Activated CD4-positive, alpha-beta T cell treated with anti-CD3 and anti-CD28 coated beads for 36 hours (primary cell): Measurements from ENCODE around the gene IRF5. TPM values are rescaled to one million over a fixed set of nuclear protein-coding genes. Genes with fewer than 3 reads are reported as not detected.

ENCODE experiments used
- ATAC-seq: fragments of 200-7000 bp; cut with Tn5 transposase; one replicate; pipeline ENCODE4 v1.10.0; 2021; ENCODE audit warnings: mild to moderate bottlenecking, moderate library complexity
- CTCF ChIA-PET: fragments of 350-600 bp; sonication (Branson Sonifier 250); formaldehyde crosslinking; loops from one replicate; lab custom pipeline; 2021; ENCODE audit warnings: antibody characterized with exemption; lab: Charles Lee
- POLR2A ChIA-PET: fragments of 350-600 bp; sonication (Branson Sonifier 250); formaldehyde crosslinking; loops from one replicate; lab custom pipeline; 2021; ENCODE audit warnings: antibody characterized with exemption, inconsistent platforms; lab: Charles Lee
- DNase-seq: peaks from one replicate; pipeline ENCODE4 v3.0.0-alpha.2; 2020
- H3K27ac Mint-ChIP-seq: one replicate; pipeline ENCODE4 v1.8.0; 2021; ENCODE audit warnings: mixed read lengths
- H3K27me3 Mint-ChIP-seq: one replicate; pipeline ENCODE4 v1.8.0; 2021; ENCODE audit warnings: mixed read lengths
- H3K36me3 Mint-ChIP-seq: one replicate; pipeline ENCODE4 v1.8.0; 2021; ENCODE audit warnings: low read depth, mixed read lengths
- H3K4me1 Mint-ChIP-seq: one replicate; pipeline ENCODE4 v1.8.0; 2021; ENCODE audit warnings: mixed read lengths
- H3K4me3 Mint-ChIP-seq: one replicate; pipeline ENCODE4 v1.8.0; 2021; ENCODE audit warnings: mild to moderate bottlenecking, moderate library complexity, mixed read lengths
- H3K9me3 Mint-ChIP-seq: one replicate; pipeline ENCODE4 v1.8.0; 2021; ENCODE audit warnings: low read depth, mixed read lengths
- intact Hi-C, 2 experiments: fragments of 100-400 bp; cut with DNase I in 1 of 2; cut with micrococcal nuclease in 1 of 2; formaldehyde crosslinking; loops; one replicate each; pipeline versions ENCODE4 v1.14.2 to v1.15.1; 2022 to 2024; cut with DNase I, micrococcal nuclease
- total RNA-seq, 2 experiments: library from RNA; stranded (reverse); gene quantifications; one replicate each; pipeline ENCODE4 v1.2.3, GENCODE V29; 2021

The IRF5 gene
- total RNA-seq, 2 experiments from 2014 or later: 7.2 to 8.5 TPM

- Mint-ChIP-seq H3K36me3 (peaks cover 61% of the 10 kb centered on the region), H3K4me1 (peaks cover 43% of the 10 kb centered on the region), H3K9me3 (no peaks in the 10 kb centered on the region), H3K27me3 (no peaks in the 10 kb centered on the region), H3K4me3 (no peak overlapping the region), H3K27ac (peak overlapping the region; percentile 2)
- POLR2A ChIA-PET: interaction anchor here (0.7 kb wide), 1 partner anchor 11 kb away, joined by 3 read pairs; no protein-coding TSS in a partner anchor
- CTCF ChIA-PET: interaction anchor here (0.7 to 1.4 kb wide), 4 partner anchors 12 to 204 kb away, joined by 3 to 4 read pairs (median 4); partner anchors contain the start of gene TNPO3
- intact Hi-C loops: no loop called here
- DNase-seq (peak; percentile 53), ATAC-seq (peak; percentile 31)
Observed at GRCh38 chr7:128959296-128959695, 21.6 kb downstream of the IRF5 start.

GRCh38 chr7:128961030-128961659 is 23.4 kb downstream of the IRF5 start:
- H3K27ac Mint-ChIP-seq: peak overlapping the region; percentile 79
- peaks cover 56% of the 10 kb centered on the region for H3K36me3 Mint-ChIP-seq
- peaks cover 35% of the 10 kb centered on the region for H3K4me1 Mint-ChIP-seq

GRCh38 chr7:128962899-128963298 is 25.2 kb downstream of the IRF5 start:
- peak overlapping the region; percentile 93 for H3K27ac Mint-ChIP-seq
- peaks cover 55% of the 10 kb centered on the region for H3K36me3 Mint-ChIP-seq
- peak; percentile 17 for DNase-seq
- peak; percentile 3 for ATAC-seq
- no peaks in the 10 kb centered on the region for H3K9me3 Mint-ChIP-seq
- H3K27me3 Mint-ChIP-seq: no peaks in the 10 kb centered on the region
- ChIA-PET POLR2A (interaction anchor here (0.6 to 2.1 kb wide), 5 partner anchors 12 to 1401 kb away, joined by 3 to 8 read pairs (median 3); partner anchors contain the start of gene TNPO3), CTCF (interaction anchor here (0.6 to 2.3 kb wide), 5 partner anchors 9 to 129 kb away, joined by 3 to 7 read pairs (median 4); no protein-coding TSS in a partner anchor)
- intact Hi-C loops: loop anchor here (1.0 to 5.0 kb wide), 9 partner anchors 45 to 506 kb away; partner anchors contain the start of genes ATP6V1F (in 1 of the 2), HILPDA (in 1 of the 2) and TNPO3 (in 1 of the 2)
- peak overlapping the region; percentile 21 for H3K4me3 Mint-ChIP-seq
- peaks cover 35% of the 10 kb centered on the region for H3K4me1 Mint-ChIP-seq

More at GRCh38 chr7:128961030-128961659, 23.4 kb downstream of the IRF5 start:
- POLR2A ChIA-PET: interaction anchor here (0.6 kb wide), 1 partner anchor 325 kb away, joined by 4 read pairs; no protein-coding TSS in a partner anchor
- no peaks in the 10 kb centered on the region for H3K27me3 Mint-ChIP-seq
- H3K4me3 Mint-ChIP-seq: no peak overlapping the region
- CTCF ChIA-PET: interaction anchor here (1.5 kb wide), 1 partner anchor 130 kb away, joined by 3 read pairs; no protein-coding TSS in a partner anchor
- DNase-seq (no peak), ATAC-seq (no peak)
- no peaks in the 10 kb centered on the region for H3K9me3 Mint-ChIP-seq
- intact Hi-C loops: loop anchor here in 1 of 2 experiments (5.0 kb wide), 1 partner anchor 504 kb away; the partner anchor contains the start of gene HILPDA

GRCh38 chr7:128963327-128963757 is 25.6 kb downstream of the IRF5 start:
- H3K27ac Mint-ChIP-seq: peak overlapping the region; percentile 93

GRCh38 chr7:128968624-128969023 is 30.9 kb downstream of the IRF5 start:
- ChIA-PET CTCF (interaction anchor here (1.4 to 1.7 kb wide), 2 partner anchors 11 to 106 kb away, joined by 3 to 4 read pairs; partner anchors contain the start of gene ATP6V1F), POLR2A (no interaction called here)
- H3K27me3 Mint-ChIP-seq: no peaks in the 10 kb centered on the region
- DNase-seq (no peak), ATAC-seq (no peak)
- intact Hi-C loops: no loop called here
- no peak overlapping the region for H3K4me3 Mint-ChIP-seq
- no peak overlapping the region for H3K27ac Mint-ChIP-seq
- H3K36me3 Mint-ChIP-seq: peaks cover 45% of the 10 kb centered on the region
- H3K9me3 Mint-ChIP-seq: no peaks in the 10 kb centered on the region
- peaks cover 3% of the 10 kb centered on the region for H3K4me1 Mint-ChIP-seq

More at GRCh38 chr7:128963327-128963757, 25.6 kb downstream of the IRF5 start:
- ChIA-PET POLR2A (interaction anchor here (0.6 to 2.1 kb wide), 6 partner anchors 31 to 1595 kb away, joined by 3 to 7 read pairs (median 3); partner anchors contain the start of gene TNPO3), CTCF (interaction anchor here (0.6 to 2.3 kb wide), 7 partner anchors 10 to 128 kb away, joined by 3 to 7 read pairs (median 4); no protein-coding TSS in a partner anchor)
- H3K27me3 Mint-ChIP-seq: no peaks in the 10 kb centered on the region
- peak; percentile 70 for DNase-seq
- peaks cover 53% of the 10 kb centered on the region for H3K36me3 Mint-ChIP-seq
- intact Hi-C loops: loop anchor here (1.0 to 5.0 kb wide), 9 partner anchors 45 to 506 kb away; partner anchors contain the start of genes ATP6V1F (in 1 of the 2), HILPDA (in 1 of the 2) and TNPO3 (in 1 of the 2)
- peak overlapping the region; percentile 21 for H3K4me3 Mint-ChIP-seq
- peaks cover 35% of the 10 kb centered on the region for H3K4me1 Mint-ChIP-seq
- ATAC-seq: peak; percentile 85
- no peaks in the 10 kb centered on the region for H3K9me3 Mint-ChIP-seq

GRCh38 chr7:128974241-128974934 is 36.7 kb downstream of the IRF5 start:
- no peaks in the 10 kb centered on the region for H3K4me1 Mint-ChIP-seq
- H3K27me3 Mint-ChIP-seq: no peaks in the 10 kb centered on the region
- H3K9me3 Mint-ChIP-seq: no peaks in the 10 kb centered on the region
- ChIA-PET CTCF (interaction anchor here (0.7 to 1.3 kb wide), 3 partner anchors 11 to 673 kb away, joined by 3 read pairs; no protein-coding TSS in a partner anchor), POLR2A (no interaction called here)
- peaks cover 55% of the 10 kb centered on the region for H3K36me3 Mint-ChIP-seq
- ATAC-seq (no peak), DNase-seq (no peak)
- no peak overlapping the region for H3K27ac Mint-ChIP-seq
- no peak overlapping the region for H3K4me3 Mint-ChIP-seq
- intact Hi-C loops: no loop called here

- CTCF ChIA-PET: interaction anchor here (0.7 kb wide), 1 partner anchor 15 kb away, joined by 5 read pairs; no protein-coding TSS in a partner anchor
- POLR2A ChIA-PET: no interaction called here
- ATAC-seq: no peak
- Mint-ChIP-seq H3K27ac (no peak overlapping the region), H3K9me3 (no peaks in the 10 kb centered on the region), H3K27me3 (no peaks in the 10 kb centered on the region), H3K4me1 (no peaks in the 10 kb centered on the region), H3K36me3 (peaks cover 56% of the 10 kb centered on the region), H3K4me3 (no peak overlapping the region)
- intact Hi-C loops: no loop called here
- no peak for DNase-seq
Observed at GRCh38 chr7:128982105-128982504, 44.4 kb downstream of the IRF5 start.

- no peak overlapping the region for H3K27ac Mint-ChIP-seq
- CTCF ChIA-PET: no interaction called here
- no peak for DNase-seq
Observed at GRCh38 chr7:128985660-128986059, 47.9 kb downstream of the IRF5 start.

GRCh38 chr7:128986609-128987008 is 48.9 kb downstream of the IRF5 start:
- Mint-ChIP-seq H3K27me3 (no peaks in the 10 kb centered on the region), H3K4me1 (no peaks in the 10 kb centered on the region), H3K9me3 (no peaks in the 10 kb centered on the region), H3K4me3 (no peak overlapping the region), H3K36me3 (peaks cover 44% of the 10 kb centered on the region), H3K27ac (no peak overlapping the region)
- intact Hi-C loops: no loop called here
- CTCF ChIA-PET: interaction anchor here (1.0 kb wide), 1 partner anchor 95 kb away, joined by 5 read pairs; no protein-coding TSS in a partner anchor
- ATAC-seq (no peak), DNase-seq (no peak)
- POLR2A ChIA-PET: no interaction called here

More at GRCh38 chr7:128985660-128986059, 47.9 kb downstream of the IRF5 start:
- intact Hi-C loops: no loop called here
- no peak for ATAC-seq
- Mint-ChIP-seq H3K4me1 (no peaks in the 10 kb centered on the region), H3K27me3 (no peaks in the 10 kb centered on the region), H3K4me3 (no peak overlapping the region), H3K9me3 (no peaks in the 10 kb centered on the region), H3K36me3 (peaks cover 49% of the 10 kb centered on the region)
- POLR2A ChIA-PET: no interaction called here

- peaks cover 34% of the 10 kb centered on the region for H3K36me3 Mint-ChIP-seq
- no peak overlapping the region for H3K27ac Mint-ChIP-seq
- ATAC-seq (no peak), DNase-seq (no peak)
- ChIA-PET POLR2A (no interaction called here), CTCF (no interaction called here)
- H3K9me3 Mint-ChIP-seq: no peaks in the 10 kb centered on the region
- H3K4me3 Mint-ChIP-seq: no peak overlapping the region
- no peaks in the 10 kb centered on the region for H3K4me1 Mint-ChIP-seq
- intact Hi-C loops: no loop called here
- no peaks in the 10 kb centered on the region for H3K27me3 Mint-ChIP-seq
Observed at GRCh38 chr7:128988372-128988771, 50.6 kb downstream of the IRF5 start.
